Fibroblast of gingiva (primary cell): ENCODE data around the gene NEDD4L.

Experiments
- DNase-seq: peaks from one replicate; pipeline ENCODE4 v3.0.0-alpha.2; 2011; ENCODE audit warnings: low read depth

Gene NEDD4L

DNA sequence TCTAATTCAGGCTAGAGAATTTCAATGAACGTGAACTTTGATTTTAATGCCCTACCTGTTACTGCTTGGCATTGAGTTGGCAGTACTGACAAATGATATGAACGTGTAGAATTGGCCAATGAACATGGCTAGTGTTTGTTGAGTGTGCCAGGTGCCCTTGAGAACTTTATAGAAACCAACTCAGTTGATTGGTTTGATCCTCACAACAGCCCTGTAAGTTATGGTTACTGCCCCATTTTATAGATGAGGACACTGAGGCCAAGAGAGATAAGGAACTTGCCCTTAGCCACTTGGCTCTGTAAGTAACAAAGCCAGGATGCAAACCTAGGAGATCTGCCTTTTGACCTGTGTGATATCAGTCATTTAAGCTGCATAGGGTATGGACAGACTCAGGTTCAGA lies 275.7 kb downstream of the NEDD4L start:
- no peak for DNase-seq

- DNase-seq: no peak
Measured at GRCh38 chr18:58320907-58321561, 277.0 kb downstream of the NEDD4L start.

DNA sequence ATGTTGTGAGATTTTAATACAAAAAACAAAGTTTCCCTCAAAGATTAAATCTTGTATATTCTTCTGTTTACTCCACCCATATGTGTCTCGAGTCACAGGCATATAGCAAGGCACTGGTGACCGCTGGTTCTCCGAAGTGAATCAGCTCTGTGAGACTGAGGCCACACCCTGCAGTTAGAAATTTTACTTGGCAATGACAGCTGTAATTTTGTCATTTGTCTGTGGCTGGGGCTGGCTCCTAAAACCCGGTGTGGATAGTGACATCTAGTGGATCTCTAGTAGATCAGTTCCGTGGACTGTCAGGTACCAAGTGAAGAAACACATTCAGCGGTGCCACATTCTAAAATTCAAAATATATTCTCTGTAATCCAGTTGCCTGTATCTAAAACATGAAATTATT lies 278.0 kb downstream of the NEDD4L start:
- peak; percentile 82 for DNase-seq

- DNase-seq: no peak
Measured at GRCh38 chr18:58322464-58322863, 278.4 kb downstream of the NEDD4L start.

DNA sequence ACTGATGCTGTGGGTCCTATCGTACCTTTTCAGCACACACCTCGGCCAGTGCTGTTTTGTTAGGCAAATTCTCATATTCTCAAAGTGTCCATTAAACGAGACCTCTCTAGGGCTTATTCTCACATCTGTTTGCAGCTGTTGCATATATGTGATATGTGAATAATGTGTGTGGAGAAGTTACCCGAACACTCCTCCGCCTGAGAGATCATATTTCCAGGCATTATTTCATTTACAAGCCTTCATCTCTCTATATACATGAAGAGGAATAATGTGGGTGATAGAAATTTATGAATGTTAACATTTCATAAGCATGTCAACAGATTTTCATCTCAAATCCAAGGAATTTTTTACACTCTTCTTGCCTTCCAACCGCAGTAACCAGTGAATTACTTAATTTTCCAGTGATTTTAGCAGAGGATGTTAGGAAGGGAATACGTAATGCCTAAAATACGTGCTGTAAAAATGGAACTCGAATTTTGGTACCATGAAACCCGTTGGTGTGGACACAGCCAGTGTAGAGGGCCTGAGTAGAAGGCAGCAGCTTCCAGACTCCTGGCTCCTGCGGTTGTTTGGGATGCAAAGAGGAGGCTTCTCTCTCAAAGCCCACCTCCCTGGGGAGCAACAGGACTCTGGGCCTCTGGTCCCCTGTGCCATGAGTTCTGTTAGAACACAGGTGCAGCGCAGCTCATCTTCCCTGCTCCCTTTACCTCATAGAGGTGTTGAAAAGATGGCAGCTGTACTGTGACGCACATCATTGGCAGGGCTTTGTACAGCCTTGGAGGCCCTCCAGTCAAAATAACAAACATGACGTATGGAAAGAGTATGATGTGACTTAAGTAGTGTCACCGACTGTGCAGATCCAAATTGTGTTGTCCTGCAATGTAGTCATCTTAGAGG lies 280.1 kb downstream of the NEDD4L start:
- no peak for DNase-seq

GRCh38 chr18:58324824-58325480 lies 280.9 kb downstream of the NEDD4L start:
- peak; percentile 58 for DNase-seq

GRCh38 chr18:58325494-58325893 lies 281.5 kb downstream of the NEDD4L start:
- DNase-seq: peak; percentile 79

DNA sequence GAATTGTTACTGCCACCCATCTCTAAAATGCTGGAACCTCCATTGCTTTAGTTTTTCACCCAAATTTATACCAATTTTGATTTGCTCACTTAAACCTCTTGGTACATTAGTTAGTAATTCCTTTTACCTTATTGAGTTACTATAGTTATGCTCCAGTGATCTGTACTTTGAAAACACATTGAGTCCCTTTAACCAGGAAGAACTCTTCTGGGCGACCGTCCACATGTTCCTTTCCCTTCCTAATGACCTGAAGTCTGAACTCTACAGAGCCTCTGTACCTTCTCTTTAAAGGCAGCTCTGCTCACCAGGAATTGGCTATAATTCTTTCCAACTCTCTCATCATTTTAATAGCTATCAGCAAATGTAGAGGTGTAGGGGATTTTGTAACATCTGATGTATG lies 290.0 kb downstream of the NEDD4L start:
- DNase-seq: no peak

- DNase-seq: no peak
Measured at GRCh38 chr18:58335223-58335622, 291.2 kb downstream of the NEDD4L start.

DNA sequence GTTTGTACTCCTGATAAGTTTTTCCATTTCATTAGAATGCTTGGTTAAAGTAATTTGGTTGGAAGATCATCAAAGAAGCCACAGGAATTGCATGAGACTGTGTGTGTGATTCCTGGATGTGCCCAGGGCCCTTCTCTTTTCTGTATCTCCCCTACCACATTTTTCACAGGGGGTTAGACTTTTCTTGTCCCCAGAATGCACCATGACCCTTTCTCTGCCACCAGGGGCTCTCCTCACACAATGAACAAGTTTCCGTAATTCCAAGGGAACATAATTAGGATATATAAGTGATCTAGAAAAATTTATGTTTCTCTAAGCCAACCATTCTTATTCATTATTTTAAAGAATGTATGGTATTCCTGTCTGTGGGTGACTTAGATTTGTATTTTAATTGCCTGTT lies 291.8 kb downstream of the NEDD4L start:
- DNase-seq: no peak

DNA sequence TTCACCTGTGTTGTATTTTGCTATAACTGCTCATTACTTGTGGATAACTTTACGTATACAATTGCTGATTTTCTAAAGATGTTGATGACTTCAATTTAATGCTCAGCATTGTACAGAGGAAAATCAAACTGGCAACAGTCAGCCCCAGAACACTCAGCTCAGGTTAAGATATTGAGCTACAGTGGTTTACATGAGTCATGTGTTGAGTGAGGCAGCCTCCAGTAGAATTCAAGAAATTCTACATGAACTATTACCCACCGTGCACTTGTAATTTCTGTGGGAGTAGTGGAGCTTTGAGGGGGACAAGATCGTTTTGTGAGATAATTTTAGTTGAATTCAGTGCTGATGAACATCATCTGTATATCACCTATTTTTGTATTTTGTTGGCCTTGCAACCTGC lies 292.6 kb downstream of the NEDD4L start:
- DNase-seq: no peak

- DNase-seq: no peak
Measured at GRCh38 chr18:58337285-58337684, 293.3 kb downstream of the NEDD4L start.

DNA sequence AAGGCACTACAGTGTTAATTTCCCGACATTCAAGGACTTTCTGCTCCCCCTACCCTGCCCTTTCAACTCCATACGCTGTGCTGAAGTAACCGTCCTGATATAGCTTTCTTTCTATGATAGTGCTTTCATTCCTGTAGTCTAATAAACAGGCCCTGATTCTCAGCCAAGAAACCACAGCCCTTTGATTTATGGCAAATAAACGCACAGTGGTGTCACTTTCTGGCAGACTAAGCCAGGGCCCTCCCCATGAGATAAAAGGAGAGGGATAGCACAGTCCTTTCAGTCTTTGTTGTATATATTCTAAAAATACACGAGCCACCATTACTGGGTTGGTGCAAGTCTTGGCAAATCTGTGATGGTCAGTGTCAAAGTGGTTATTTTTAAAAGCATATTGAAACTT lies 293.7 kb downstream of the NEDD4L start:
- no peak for DNase-seq

GRCh38 chr18:58338141-58338540 lies 294.1 kb downstream of the NEDD4L start:
- DNase-seq: no peak

GRCh38 chr18:58338961-58339592 lies 295.1 kb downstream of the NEDD4L start:
- DNase-seq: peak; percentile 6

DNA sequence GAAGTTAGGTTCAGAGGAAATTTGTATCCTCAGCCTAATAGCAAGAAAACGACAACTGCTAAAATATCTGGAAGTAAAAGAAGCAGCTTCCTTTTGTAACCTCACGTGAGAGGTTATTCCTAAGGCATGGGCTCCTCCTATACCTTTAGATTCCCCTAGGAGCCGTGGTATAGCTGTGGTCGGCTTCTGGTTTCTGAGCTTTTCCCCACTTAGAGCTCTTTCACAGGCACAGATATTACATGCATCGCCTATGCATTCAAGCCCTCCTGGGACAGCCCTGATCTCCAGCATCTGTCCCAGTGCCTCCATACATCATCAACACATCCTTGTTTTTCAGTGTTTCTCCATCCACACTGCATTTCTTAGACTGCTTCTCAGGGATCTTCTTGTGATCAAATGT lies 295.9 kb downstream of the NEDD4L start:
- DNase-seq: no peak

- DNase-seq: no peak
Measured at GRCh38 chr18:58341916-58342315, 297.9 kb downstream of the NEDD4L start.

GRCh38 chr18:58344080-58344670 lies 300.1 kb downstream of the NEDD4L start:
- DNase-seq: no peak

DNA sequence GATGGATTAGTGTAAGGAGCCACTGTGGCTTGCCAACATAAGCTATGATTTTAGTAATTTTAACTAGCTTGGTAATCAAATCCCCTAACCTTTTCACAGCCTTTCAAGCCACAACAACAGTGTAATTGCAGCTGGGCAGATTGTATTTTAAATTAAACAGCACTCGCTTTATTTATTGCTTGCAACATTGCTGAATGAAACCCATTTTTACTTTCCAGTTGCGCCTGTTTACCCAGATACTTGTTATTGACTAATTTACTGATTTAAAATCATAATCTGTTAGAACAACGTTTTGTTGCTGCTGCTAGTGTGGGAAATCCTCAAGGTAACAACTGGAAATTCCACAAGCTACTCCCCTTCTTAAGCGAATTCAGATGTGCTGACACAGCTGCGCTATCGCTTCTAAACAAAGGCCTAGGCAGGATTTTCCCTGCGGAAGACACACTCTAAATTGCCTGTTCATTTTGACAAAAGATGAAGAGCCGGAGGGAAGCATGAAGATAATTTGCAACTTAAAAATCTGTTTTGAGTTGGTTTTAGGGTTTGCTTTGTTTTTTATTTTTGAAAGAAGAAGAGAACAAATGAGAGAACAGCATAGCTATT lies 300.9 kb downstream of the NEDD4L start:
- no peak for DNase-seq

- no peak for DNase-seq
Measured at GRCh38 chr18:58345875-58346274, 301.8 kb downstream of the NEDD4L start.

DNA sequence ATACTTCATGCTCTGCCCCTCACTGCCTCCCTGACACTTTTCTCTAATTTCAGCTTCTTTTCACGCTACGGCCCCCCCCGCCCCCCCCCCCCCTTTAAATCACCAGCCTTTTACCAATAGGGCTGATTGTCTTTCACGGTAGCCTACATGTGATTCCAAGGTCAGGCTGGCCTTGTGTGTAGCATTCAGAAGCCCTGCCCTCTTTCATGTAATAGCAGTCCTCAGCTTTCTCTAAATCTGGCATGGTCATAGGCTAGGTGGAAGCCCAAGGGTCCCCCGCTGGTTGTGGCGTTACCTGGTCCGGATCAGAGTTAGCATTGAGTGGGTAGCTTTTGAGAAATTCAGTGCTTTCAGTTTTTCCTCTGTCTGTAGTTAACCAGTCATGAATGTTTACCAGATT lies 303.1 kb downstream of the NEDD4L start:
- DNase-seq: no peak

- no peak for DNase-seq
Measured at GRCh38 chr18:58348517-58348916, 304.5 kb downstream of the NEDD4L start.
